WTC11 (cell line): ENCODE measurements around the gene HID1. TPM values are rescaled to one million over a fixed set of nuclear protein-coding genes. Genes with fewer than 3 reads are reported as not detected.

Experiments
- CREM ChIP-seq: sonication (generic); formaldehyde crosslinking; IDR thresholded peaks from 2 replicates; pipeline ENCODE4 v1.8.1; 2022; ENCODE audit warnings: mild to moderate bottlenecking, missing genetic modification reagents, moderate library complexity
- ETV6 ChIP-seq: sonication (generic); formaldehyde crosslinking; IDR thresholded peaks from 2 replicates; pipeline ENCODE4 v1.8.1; 2022; ENCODE audit warnings: mild to moderate bottlenecking, missing genetic modification reagents
- FOXJ3 ChIP-seq: sonication (generic); formaldehyde crosslinking; IDR thresholded peaks from 2 replicates; pipeline ENCODE4 v1.9.0; 2021; ENCODE audit warnings: missing genetic modification reagents, mild to moderate bottlenecking, borderline replicate concordance
- GRHL2 ChIP-seq: fragments of 250-450 bp; sonication (Bioruptor Pico); IDR thresholded peaks from 2 replicates; pipeline ENCODE4 v1.8.0; 2022; ENCODE audit warnings: mild to moderate bottlenecking, moderate library complexity; ENCODE audit not compliant: insufficient replicate concordance, severe bottlenecking
- HMGA2 ChIP-seq: fragments of 250-450 bp; sonication (Bioruptor Pico); IDR thresholded peaks from 2 replicates; pipeline ENCODE4 v1.4.0; 2021; ENCODE audit warnings: mild to moderate bottlenecking, moderate library complexity
- KAT7 ChIP-seq: sonication (generic); formaldehyde crosslinking; IDR thresholded peaks from 2 replicates; pipeline ENCODE4 v1.8.1; 2023; ENCODE audit warnings: missing genetic modification reagents, mild to moderate bottlenecking, borderline replicate concordance
- NFYB ChIP-seq: sonication (generic); formaldehyde crosslinking; conservative IDR thresholded peaks from 2 replicates; pipeline ENCODE4 v1.8.0; 2022; ENCODE audit warnings: low read depth, missing genetic modification reagents
- NR1H2 ChIP-seq: sonication (generic); formaldehyde crosslinking; IDR thresholded peaks from 2 replicates; pipeline ENCODE4 v1.9.0; 2021; ENCODE audit warnings: mild to moderate bottlenecking, moderate library complexity, missing genetic modification reagents
- NR2C2 ChIP-seq: sonication (generic); formaldehyde crosslinking; IDR thresholded peaks from 2 replicates; pipeline ENCODE4 v1.8.0; 2022; ENCODE audit warnings: mild to moderate bottlenecking, missing genetic modification reagents
- PRRX2 ChIP-seq: fragments of 250-450 bp; sonication (Bioruptor Pico); IDR thresholded peaks from 2 replicates; pipeline ENCODE4 v1.8.0; 2021; ENCODE audit warnings: mild to moderate bottlenecking
- SMAD4 ChIP-seq: sonication (generic); formaldehyde crosslinking; IDR thresholded peaks from 2 replicates; pipeline ENCODE4 v1.8.0; 2022; ENCODE audit warnings: mild to moderate bottlenecking, missing genetic modification reagents
- TEAD1 ChIP-seq: sonication (generic); formaldehyde crosslinking; IDR thresholded peaks from 2 replicates; pipeline ENCODE4 v1.8.0; 2022; ENCODE audit warnings: mild to moderate bottlenecking, missing genetic modification reagents
- TP53 ChIP-seq: sonication (generic); formaldehyde crosslinking; IDR thresholded peaks from 2 replicates; pipeline ENCODE4 v1.8.1; 2023; ENCODE audit warnings: mild to moderate bottlenecking, missing genetic modification reagents
- ZNF317 ChIP-seq: sonication (generic); formaldehyde crosslinking; IDR thresholded peaks from 2 replicates; pipeline ENCODE4 v1.8.1; 2023; ENCODE audit warnings: low read depth, mild to moderate bottlenecking, moderate library complexity, missing genetic modification reagents, borderline replicate concordance
- ZNF671 ChIP-seq: fragments of 250-450 bp; sonication (Bioruptor Pico); IDR thresholded peaks from 2 replicates; pipeline ENCODE4 v1.8.0; 2021; ENCODE audit warnings: mild to moderate bottlenecking
- total RNA-seq: library from RNA; stranded (reverse); gene quantifications from 3 replicates; pipeline ENCODE4 v1.2.3, GENCODE V29; 2021
- TF ChIP-seq, protein P1 (sequence below): fragments of 250-450 bp; sonication (Bioruptor Pico); IDR thresholded peaks from 2 replicates; pipeline ENCODE4 v1.9.0; 2021; ENCODE audit warnings: moderate library complexity, mild to moderate bottlenecking, inconsistent platforms, borderline replicate concordance
- TF ChIP-seq, protein P2 (sequence below): sonication (generic); formaldehyde crosslinking; IDR thresholded peaks from 2 replicates; pipeline ENCODE4 v1.8.0; 2023; ENCODE audit warnings: missing genetic modification reagents
- TF ChIP-seq, protein P3 (sequence below): fragments of 250-450 bp; sonication (Bioruptor Pico); conservative IDR thresholded peaks from 2 replicates; pipeline ENCODE4 v1.9.0; 2021; ENCODE audit warnings: mild to moderate bottlenecking
- TF ChIP-seq, protein P4 (sequence below): sonication (generic); formaldehyde crosslinking; IDR thresholded peaks from 2 replicates; pipeline ENCODE4 v1.8.1; 2023; ENCODE audit warnings: mild to moderate bottlenecking, missing genetic modification reagents, moderate library complexity
- TF ChIP-seq, protein P5 (sequence below): sonication (generic); formaldehyde crosslinking; IDR thresholded peaks from 2 replicates; pipeline ENCODE4 v1.8.1; 2022; ENCODE audit warnings: mild to moderate bottlenecking, moderate library complexity, missing genetic modification reagents
- TF ChIP-seq, protein P6 (sequence below): sonication (generic); formaldehyde crosslinking; conservative IDR thresholded peaks from 2 replicates; pipeline ENCODE4 v1.8.1; 2022; ENCODE audit warnings: mild to moderate bottlenecking, missing genetic modification reagents
- TF ChIP-seq, protein P7 (sequence below): fragments of 250-450 bp; sonication (Bioruptor Pico); IDR thresholded peaks from 2 replicates; pipeline ENCODE4 v1.9.0; 2021; ENCODE audit warnings: mild to moderate bottlenecking
- TF ChIP-seq, protein P8 (sequence below): fragments of 250-450 bp; sonication (Bioruptor Pico); IDR thresholded peaks from 2 replicates; pipeline ENCODE4 v1.9.0; 2021; ENCODE audit warnings: mild to moderate bottlenecking, borderline replicate concordance
- TF ChIP-seq, protein P9 (sequence below): sonication (generic); formaldehyde crosslinking; IDR thresholded peaks from 2 replicates; pipeline ENCODE4 v1.8.0; 2022; ENCODE audit warnings: mild to moderate bottlenecking, missing genetic modification reagents
- TF ChIP-seq, protein P10 (sequence below): sonication (generic); formaldehyde crosslinking; IDR thresholded peaks from 2 replicates; pipeline ENCODE4 v1.8.1; 2022; ENCODE audit warnings: mild to moderate bottlenecking, missing genetic modification reagents, moderate library complexity, borderline replicate concordance

Gene HID1
- total RNA-seq, 1 experiment from 2014 or later = 16.7 TPM

DNA sequence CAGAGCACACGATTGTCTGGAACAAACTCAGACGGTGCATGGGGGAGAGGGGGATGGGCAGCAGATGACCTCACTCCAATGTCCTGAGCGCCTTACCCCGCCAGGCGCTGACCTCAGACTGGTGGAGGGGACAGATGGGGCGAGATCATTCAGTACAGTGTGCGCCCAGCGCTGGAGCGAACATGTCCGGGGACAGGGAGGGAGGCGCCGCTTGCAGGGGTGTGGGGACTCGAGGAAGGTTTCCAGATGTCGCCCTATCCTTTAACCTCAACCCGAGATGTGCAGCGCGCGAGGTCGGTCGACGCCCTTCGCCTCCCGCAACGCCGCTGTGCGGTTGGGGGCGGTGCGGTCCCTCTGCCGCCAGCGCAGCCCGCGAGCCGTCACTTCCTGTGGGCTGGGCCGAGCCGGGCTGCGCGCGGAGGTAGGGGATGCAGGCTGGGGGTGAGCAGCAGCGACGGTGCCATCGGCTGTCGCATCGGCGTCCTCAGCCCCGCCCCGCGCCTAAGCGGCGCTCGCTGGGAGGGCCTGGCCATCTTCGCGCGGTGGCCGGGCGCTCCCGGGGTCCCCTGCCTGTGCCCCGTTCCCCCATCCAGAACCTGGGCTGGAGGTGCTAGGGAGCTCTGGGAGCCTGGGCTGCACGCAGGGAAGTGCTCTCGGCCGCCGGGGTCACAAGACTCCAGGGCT, 9.6 kb upstream of the HID1 start (continued):
- TF ChIP-seq, protein P1, sequence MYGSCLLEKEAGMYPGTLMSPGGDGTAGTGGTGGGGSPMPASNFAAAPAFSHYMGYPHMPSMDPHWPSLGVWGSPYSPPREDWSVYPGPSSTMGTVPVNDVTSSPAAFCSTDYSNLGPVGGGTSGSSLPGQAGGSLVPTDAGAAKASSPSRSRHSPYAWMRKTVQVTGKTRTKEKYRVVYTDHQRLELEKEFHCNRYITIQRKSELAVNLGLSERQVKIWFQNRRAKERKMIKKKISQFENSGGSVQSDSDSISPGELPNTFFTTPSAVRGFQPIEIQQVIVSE (CRISPR knock-in tag) = no peak
- TF ChIP-seq TP53 (CRISPR knock-in tag) = peak; percentile 39; the same call in 1 of the 2 replicates
- TF ChIP-seq, protein P2, sequence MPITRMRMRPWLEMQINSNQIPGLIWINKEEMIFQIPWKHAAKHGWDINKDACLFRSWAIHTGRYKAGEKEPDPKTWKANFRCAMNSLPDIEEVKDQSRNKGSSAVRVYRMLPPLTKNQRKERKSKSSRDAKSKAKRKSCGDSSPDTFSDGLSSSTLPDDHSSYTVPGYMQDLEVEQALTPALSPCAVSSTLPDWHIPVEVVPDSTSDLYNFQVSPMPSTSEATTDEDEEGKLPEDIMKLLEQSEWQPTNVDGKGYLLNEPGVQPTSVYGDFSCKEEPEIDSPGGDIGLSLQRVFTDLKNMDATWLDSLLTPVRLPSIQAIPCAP = 0 out of 2 replicates have a peak, but pooled peaks have one; percentile 35
- TF ChIP-seq, protein P3, sequence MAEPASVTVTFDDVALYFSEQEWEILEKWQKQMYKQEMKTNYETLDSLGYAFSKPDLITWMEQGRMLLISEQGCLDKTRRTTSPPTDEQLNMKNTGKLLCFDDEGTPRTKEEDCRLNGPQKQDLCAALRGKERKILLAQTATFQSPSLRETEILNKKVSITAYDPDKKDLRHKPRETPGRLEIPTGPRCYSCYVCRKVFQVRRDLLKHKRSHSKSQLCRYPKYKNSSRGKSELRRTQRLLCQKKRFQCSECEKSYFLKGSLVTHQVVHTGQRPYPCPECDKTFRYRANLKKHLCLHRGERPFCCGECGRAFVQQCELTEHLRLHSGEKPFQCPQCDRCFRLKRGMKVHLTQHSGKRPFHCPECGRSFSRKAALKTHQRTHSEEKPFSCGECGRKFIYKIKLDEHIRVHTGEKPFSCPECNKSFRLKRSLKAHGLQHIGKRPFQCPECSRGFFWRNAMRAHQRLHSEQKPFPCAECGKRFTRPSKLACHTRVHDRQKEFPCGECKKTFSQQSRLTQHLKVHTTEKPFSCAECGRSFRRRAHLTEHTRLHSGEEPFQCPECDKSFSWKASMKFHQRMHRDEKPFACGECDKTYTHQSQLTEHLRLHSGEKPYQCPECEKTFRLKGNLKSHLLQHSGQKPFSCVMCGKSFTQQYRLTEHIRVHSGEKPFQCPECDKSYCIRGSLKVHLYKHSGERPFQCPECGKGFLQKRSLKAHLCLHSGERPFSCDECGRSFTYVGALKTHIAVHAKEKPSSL (CRISPR knock-in tag) = no peak
- no peak for TF ChIP-seq PRRX2
- TF ChIP-seq, protein P4, sequence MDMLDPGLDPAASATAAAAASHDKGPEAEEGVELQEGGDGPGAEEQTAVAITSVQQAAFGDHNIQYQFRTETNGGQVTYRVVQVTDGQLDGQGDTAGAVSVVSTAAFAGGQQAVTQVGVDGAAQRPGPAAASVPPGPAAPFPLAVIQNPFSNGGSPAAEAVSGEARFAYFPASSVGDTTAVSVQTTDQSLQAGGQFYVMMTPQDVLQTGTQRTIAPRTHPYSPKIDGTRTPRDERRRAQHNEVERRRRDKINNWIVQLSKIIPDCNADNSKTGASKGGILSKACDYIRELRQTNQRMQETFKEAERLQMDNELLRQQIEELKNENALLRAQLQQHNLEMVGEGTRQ = peak; percentile 37; the same call in 1 of the 2 replicates
- TF ChIP-seq ZNF671 (CRISPR knock-in tag) = no peak
- no peak for TF ChIP-seq ZNF317 (CRISPR knock-in tag)
- TF ChIP-seq, protein P5, sequence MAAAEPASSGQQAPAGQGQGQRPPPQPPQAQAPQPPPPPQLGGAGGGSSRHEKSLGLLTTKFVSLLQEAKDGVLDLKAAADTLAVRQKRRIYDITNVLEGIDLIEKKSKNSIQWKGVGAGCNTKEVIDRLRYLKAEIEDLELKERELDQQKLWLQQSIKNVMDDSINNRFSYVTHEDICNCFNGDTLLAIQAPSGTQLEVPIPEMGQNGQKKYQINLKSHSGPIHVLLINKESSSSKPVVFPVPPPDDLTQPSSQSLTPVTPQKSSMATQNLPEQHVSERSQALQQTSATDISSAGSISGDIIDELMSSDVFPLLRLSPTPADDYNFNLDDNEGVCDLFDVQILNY (CRISPR knock-in tag) = 0 out of 2 replicates have a peak, but pooled peaks have one; percentile 92
- no peak for TF ChIP-seq GRHL2 (CRISPR knock-in tag)
- no peak for TF ChIP-seq SMAD4 (CRISPR knock-in tag)
- peak; percentile 82 for TF ChIP-seq CREM (CRISPR knock-in tag)
- peak; percentile 75 for TF ChIP-seq TEAD1 (CRISPR knock-in tag)
- TF ChIP-seq KAT7 (CRISPR knock-in tag) = 0 out of 2 replicates have a peak, but pooled peaks have one; percentile 84
- TF ChIP-seq ETV6 (CRISPR knock-in tag) = 0 out of 2 replicates have a peak, but pooled peaks have one; percentile 69
- TF ChIP-seq, protein P6, sequence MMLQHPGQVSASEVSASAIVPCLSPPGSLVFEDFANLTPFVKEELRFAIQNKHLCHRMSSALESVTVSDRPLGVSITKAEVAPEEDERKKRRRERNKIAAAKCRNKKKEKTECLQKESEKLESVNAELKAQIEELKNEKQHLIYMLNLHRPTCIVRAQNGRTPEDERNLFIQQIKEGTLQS (CRISPR knock-in tag) = no peak
- TF ChIP-seq, protein P7, sequence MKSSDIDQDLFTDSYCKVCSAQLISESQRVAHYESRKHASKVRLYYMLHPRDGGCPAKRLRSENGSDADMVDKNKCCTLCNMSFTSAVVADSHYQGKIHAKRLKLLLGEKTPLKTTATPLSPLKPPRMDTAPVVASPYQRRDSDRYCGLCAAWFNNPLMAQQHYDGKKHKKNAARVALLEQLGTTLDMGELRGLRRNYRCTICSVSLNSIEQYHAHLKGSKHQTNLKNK = no peak
- TF ChIP-seq HMGA2 (CRISPR knock-in tag) = no peak
- no peak for TF ChIP-seq NR2C2 (CRISPR knock-in tag)
- TF ChIP-seq, protein P8, sequence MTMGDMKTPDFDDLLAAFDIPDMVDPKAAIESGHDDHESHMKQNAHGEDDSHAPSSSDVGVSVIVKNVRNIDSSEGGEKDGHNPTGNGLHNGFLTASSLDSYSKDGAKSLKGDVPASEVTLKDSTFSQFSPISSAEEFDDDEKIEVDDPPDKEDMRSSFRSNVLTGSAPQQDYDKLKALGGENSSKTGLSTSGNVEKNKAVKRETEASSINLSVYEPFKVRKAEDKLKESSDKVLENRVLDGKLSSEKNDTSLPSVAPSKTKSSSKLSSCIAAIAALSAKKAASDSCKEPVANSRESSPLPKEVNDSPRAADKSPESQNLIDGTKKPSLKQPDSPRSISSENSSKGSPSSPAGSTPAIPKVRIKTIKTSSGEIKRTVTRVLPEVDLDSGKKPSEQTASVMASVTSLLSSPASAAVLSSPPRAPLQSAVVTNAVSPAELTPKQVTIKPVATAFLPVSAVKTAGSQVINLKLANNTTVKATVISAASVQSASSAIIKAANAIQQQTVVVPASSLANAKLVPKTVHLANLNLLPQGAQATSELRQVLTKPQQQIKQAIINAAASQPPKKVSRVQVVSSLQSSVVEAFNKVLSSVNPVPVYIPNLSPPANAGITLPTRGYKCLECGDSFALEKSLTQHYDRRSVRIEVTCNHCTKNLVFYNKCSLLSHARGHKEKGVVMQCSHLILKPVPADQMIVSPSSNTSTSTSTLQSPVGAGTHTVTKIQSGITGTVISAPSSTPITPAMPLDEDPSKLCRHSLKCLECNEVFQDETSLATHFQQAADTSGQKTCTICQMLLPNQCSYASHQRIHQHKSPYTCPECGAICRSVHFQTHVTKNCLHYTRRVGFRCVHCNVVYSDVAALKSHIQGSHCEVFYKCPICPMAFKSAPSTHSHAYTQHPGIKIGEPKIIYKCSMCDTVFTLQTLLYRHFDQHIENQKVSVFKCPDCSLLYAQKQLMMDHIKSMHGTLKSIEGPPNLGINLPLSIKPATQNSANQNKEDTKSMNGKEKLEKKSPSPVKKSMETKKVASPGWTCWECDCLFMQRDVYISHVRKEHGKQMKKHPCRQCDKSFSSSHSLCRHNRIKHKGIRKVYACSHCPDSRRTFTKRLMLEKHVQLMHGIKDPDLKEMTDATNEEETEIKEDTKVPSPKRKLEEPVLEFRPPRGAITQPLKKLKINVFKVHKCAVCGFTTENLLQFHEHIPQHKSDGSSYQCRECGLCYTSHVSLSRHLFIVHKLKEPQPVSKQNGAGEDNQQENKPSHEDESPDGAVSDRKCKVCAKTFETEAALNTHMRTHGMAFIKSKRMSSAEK (CRISPR knock-in tag) = no peak
- no peak for TF ChIP-seq NR1H2 (CRISPR knock-in tag)
- TF ChIP-seq, protein P9, sequence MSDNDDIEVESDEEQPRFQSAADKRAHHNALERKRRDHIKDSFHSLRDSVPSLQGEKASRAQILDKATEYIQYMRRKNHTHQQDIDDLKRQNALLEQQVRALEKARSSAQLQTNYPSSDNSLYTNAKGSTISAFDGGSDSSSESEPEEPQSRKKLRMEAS = peak; percentile 94
- no peak for TF ChIP-seq NFYB (CRISPR knock-in tag)
- TF ChIP-seq FOXJ3 (CRISPR knock-in tag) = no peak
- TF ChIP-seq, protein P10, sequence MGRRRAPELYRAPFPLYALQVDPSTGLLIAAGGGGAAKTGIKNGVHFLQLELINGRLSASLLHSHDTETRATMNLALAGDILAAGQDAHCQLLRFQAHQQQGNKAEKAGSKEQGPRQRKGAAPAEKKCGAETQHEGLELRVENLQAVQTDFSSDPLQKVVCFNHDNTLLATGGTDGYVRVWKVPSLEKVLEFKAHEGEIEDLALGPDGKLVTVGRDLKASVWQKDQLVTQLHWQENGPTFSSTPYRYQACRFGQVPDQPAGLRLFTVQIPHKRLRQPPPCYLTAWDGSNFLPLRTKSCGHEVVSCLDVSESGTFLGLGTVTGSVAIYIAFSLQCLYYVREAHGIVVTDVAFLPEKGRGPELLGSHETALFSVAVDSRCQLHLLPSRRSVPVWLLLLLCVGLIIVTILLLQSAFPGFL (CRISPR knock-in tag) = no peak; the same call in 1 of the 2 replicates
